ENCODE results near the gene P4HA1. TPM values are rescaled to one million over a fixed set of nuclear protein-coding genes. Genes with fewer than 3 reads are reported as not detected.
"Not testable (repeated sequence)": the region's sequence is repeated elsewhere in the genome, so short reads cannot be mapped to it uniquely, and the experiment has no call there.

Gene P4HA1
- total and polyA plus RNA-seq, 10 donors: 5.3 to 74.1 (median 28.0) TPM

GRCh38 chr10:73113551-73113950, 16.9 kb upstream of the P4HA1 start:
- intact Hi-C loops (cut with DNase I; ENCODE audit: low total_unique reads): no loop called here
- Histone ChIP-seq H3K27me3 (replicated peaks in 1 of 7) (no peaks in the 10 kb centered on the region), H3K4me3 (no peak overlapping the region), H3K9me3 (peaks cover 0 to 9% (median 3%) of the 10 kb centered on the region in 8 donors), H3K36me3 (peaks cover 0 to 32% (median 2%) of the 10 kb centered on the region in 6 donors), H3K27ac (no peak overlapping the region), H3K4me1 (peaks cover 0 to 17% (median 11%) of the 10 kb centered on the region in 6 donors)
- 82 to 97% (median 88%) methylated on average over 1 of the region's 1 CpG for WGBS, 5 donors
- TF ChIP-seq CTCF (IDR thresholded peaks at IDR 0.05 in 8 of 11, conservative IDR thresholded peaks at IDR 0.05 in 3 of 11) (no peak), POLR2AphosphoS5 (IDR thresholded peaks at IDR 0.05) (no peak), POLR2A (IDR thresholded peaks at IDR 0.05) (no peak)
- DNase-seq: no peak

GRCh38 chr10:73112032-73112431, 15.4 kb upstream of the P4HA1 start:
- DNase-seq; intact Hi-C loops (cut with DNase I; ENCODE audit: low total_unique reads); H3K4me3 ChIP-seq; H3K27ac ChIP-seq; H3K27me3 ChIP-seq (replicated peaks in 1 of 7); H3K9me3 ChIP-seq: not testable (repeated sequence)
- peaks cover 0 to 32% (median 2%) of the 10 kb centered on the region in 6 donors for H3K36me3 ChIP-seq
- 94 to 98% (median 95%) methylated on average over 13 of the region's 13 CpGs for whole genome bisulfite sequencing, 5 donors
- peaks cover 0 to 17% (median 11%) of the 10 kb centered on the region in 6 donors for H3K4me1 ChIP-seq

- H3K27me3 ChIP-seq (replicated peaks in 1 of 7): no peaks in the 10 kb centered on the region
- intact Hi-C loops (cut with DNase I; ENCODE audit: low total_unique reads): no loop called here
- H3K4me1 ChIP-seq: peaks cover 0 to 17% (median 11%) of the 10 kb centered on the region in 6 donors
- TF ChIP-seq POLR2AphosphoS5 (IDR thresholded peaks at IDR 0.05): peak in 1 of 3 donors; percentile 96
- no peak for TF ChIP-seq CTCF (IDR thresholded peaks at IDR 0.05 in 8 of 11, conservative IDR thresholded peaks at IDR 0.05 in 3 of 11)
- peak in 1 of 3 donors; percentile 60 for TF ChIP-seq POLR2A (IDR thresholded peaks at IDR 0.05)
- no peak for DNase-seq
- peaks cover 0 to 9% (median 3%) of the 10 kb centered on the region in 8 donors for H3K9me3 ChIP-seq
- peak within 1 kb of the TSS; percentile 30 to 66 (median 44) for H3K4me3 ChIP-seq
- H3K36me3 ChIP-seq: peaks cover 0 to 20% (median 2%) of the 10 kb centered on the region in 6 donors
- 1 to 10% (median 3%) methylated on average over 5 of the region's 5 CpGs for WGBS, 5 donors
- H3K27ac ChIP-seq: peak within 1 kb of the TSS; percentile 66 to 86 (median 83)
Observed at GRCh38 chr10:73110345-73110849, 13.7 kb upstream of the P4HA1 start, which contains the start of gene NUDT13. TSS of gene NUDT13 (plus strand) at chr10:73110455. CDS start at chr10:73114366, 3,911 bp downstream.

DNA sequence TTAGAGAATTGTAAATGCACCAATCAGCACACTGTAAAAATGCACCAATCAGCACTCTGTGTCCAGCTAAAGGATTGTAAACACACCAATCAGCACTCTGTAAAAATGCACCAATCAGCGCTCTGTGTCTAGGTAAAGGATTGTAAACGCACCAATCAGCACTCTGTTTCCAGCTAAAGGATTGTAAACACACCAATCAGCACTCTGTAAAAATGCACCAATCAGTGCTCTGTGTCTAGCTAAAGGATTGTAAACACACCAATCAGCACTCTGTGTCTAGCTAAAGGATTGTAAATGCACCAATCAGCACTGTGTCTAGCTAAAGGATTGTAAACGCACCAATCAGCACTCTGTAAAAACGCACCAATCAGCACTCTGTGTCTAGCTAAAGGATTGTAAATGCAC, 12.6 kb upstream of the P4HA1 start:
- H3K27me3 ChIP-seq (replicated peaks in 1 of 7); H3K4me3 ChIP-seq; H3K27ac ChIP-seq; H3K9me3 ChIP-seq; DNase-seq; intact Hi-C loops (cut with DNase I; ENCODE audit: low total_unique reads): not testable (repeated sequence)
- Histone ChIP-seq H3K36me3 (peaks cover 0 to 11% (median 0%) of the 10 kb centered on the region in 6 donors), H3K4me1 (peaks cover 0 to 17% (median 11%) of the 10 kb centered on the region in 6 donors)
- WGBS, 5 donors: 85 to 95% (median 95%) methylated on average over 4 of the region's 4 CpGs

- intact Hi-C loops (cut with DNase I; ENCODE audit: low total_unique reads): no loop called here
- H3K9me3 ChIP-seq: peaks cover 0 to 9% (median 3%) of the 10 kb centered on the region in 8 donors
- peaks cover 0 to 10% (median 0%) of the 10 kb centered on the region in 6 donors for H3K36me3 ChIP-seq
- H3K4me3 ChIP-seq: no peak overlapping the region
- 93 to 98% (median 95%) methylated on average over 3 of the region's 3 CpGs for WGBS, 5 donors
- TF ChIP-seq CTCF (IDR thresholded peaks at IDR 0.05 in 8 of 11, conservative IDR thresholded peaks at IDR 0.05 in 3 of 11) (no peak), POLR2A (IDR thresholded peaks at IDR 0.05) (no peak), POLR2AphosphoS5 (IDR thresholded peaks at IDR 0.05) (no peak)
- DNase-seq: no peak
- H3K4me1 ChIP-seq: peaks cover 0 to 15% (median 10%) of the 10 kb centered on the region in 6 donors
- H3K27me3 ChIP-seq (replicated peaks in 1 of 7): no peaks in the 10 kb centered on the region
- H3K27ac ChIP-seq: no peak overlapping the region
Observed at GRCh38 chr10:73106301-73106700, 9.6 kb upstream of the P4HA1 start.

All from spleen (tissue), 11 donors.